ENCODE data around the gene HDAC4. TPM values are rescaled to one million over a fixed set of nuclear protein-coding genes. Genes with fewer than 3 reads are reported as not detected.

Gene HDAC4
- total and polyA plus RNA-seq, 9 of the 15 experiments (the other 6 are each of a cell fraction or from before 2014, with no cell fraction given), result 0.11 to 20.2 (median 4.0) TPM

DNA sequence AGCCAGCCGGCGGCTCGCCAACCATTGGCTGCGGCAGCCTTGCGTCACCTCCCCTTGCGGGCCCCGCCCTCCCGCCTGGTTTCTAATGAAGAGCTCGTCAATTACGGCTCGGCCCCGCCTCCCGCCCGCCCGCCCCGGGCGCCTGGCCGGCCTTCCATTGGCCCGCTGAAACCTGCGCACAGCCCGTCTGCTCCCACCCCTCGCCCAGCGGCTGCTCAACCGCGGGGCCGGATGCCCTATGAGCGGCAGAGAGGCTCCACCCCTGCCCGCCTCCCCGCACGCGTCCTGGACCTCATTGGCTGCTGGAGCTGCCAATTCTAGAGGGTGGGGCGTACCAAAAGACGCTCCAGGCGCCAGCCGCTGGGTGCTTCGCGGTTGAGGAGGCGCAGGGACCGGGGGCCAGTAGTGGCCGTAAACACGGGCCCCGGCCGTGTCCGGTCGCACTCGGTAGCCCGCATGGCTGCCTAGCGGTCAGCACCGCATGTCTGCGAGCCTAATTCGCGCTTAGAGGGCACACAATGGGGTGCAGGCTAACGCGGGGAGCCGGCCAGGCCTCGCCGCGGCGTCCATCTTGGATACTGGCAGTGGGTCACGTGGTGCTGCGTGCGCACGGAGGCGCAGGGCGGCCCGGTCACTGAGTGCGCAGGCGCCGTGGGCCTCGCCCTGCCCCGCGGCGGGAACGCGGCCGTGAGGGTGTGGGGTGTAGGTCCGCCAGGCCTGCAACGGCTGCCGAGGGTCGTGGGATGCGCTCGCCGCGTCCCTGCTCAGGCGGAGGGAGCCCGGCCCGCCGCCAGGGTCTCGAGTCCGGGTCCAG is 454 bp upstream of the HDAC4 start (continued):
- TF ChIP-seq, protein P1, sequence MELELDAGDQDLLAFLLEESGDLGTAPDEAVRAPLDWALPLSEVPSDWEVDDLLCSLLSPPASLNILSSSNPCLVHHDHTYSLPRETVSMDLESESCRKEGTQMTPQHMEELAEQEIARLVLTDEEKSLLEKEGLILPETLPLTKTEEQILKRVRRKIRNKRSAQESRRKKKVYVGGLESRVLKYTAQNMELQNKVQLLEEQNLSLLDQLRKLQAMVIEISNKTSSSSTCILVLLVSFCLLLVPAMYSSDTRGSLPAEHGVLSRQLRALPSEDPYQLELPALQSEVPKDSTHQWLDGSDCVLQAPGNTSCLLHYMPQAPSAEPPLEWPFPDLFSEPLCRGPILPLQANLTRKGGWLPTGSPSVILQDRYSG (tag; conservative IDR thresholded peaks at IDR 0.05; ENCODE audit: low read depth), result no peak
- no peak for TF ChIP-seq ZNF436 (CRISPR knock-in tag; IDR thresholded peaks at IDR 0.05)
- no peak for TF ChIP-seq SNIP1 (IDR thresholded peaks at IDR 0.05; ENCODE audit: low read depth)
- TF ChIP-seq, protein P2, sequence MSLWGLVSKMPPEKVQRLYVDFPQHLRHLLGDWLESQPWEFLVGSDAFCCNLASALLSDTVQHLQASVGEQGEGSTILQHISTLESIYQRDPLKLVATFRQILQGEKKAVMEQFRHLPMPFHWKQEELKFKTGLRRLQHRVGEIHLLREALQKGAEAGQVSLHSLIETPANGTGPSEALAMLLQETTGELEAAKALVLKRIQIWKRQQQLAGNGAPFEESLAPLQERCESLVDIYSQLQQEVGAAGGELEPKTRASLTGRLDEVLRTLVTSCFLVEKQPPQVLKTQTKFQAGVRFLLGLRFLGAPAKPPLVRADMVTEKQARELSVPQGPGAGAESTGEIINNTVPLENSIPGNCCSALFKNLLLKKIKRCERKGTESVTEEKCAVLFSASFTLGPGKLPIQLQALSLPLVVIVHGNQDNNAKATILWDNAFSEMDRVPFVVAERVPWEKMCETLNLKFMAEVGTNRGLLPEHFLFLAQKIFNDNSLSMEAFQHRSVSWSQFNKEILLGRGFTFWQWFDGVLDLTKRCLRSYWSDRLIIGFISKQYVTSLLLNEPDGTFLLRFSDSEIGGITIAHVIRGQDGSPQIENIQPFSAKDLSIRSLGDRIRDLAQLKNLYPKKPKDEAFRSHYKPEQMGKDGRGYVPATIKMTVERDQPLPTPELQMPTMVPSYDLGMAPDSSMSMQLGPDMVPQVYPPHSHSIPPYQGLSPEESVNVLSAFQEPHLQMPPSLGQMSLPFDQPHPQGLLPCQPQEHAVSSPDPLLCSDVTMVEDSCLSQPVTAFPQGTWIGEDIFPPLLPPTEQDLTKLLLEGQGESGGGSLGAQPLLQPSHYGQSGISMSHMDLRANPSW (CRISPR knock-in tag; IDR thresholded peaks at IDR 0.05), result no peak
- TF ChIP-seq ETV6 (IDR thresholded peaks at IDR 0.05; ENCODE audit: borderline replicate concordance in 1 of 2, low read depth in 2 of 2, low read length in 1 of 2), result no peak; a peak in 1 of 4 replicates
- no peak for TF ChIP-seq ETV6 (CRISPR knock-in tag; IDR thresholded peaks at IDR 0.05; ENCODE audit: borderline replicate concordance)
- TF ChIP-seq, protein P3, sequence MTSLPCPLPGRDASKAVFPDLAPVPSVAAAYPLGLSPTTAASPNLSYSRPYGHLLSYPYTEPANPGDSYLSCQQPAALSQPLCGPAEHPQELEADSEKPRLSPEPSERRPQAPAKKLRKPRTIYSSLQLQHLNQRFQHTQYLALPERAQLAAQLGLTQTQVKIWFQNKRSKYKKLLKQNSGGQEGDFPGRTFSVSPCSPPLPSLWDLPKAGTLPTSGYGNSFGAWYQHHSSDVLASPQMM (CRISPR knock-in tag; IDR thresholded peaks at IDR 0.05), result no peak
- TF ChIP-seq, protein P4, sequence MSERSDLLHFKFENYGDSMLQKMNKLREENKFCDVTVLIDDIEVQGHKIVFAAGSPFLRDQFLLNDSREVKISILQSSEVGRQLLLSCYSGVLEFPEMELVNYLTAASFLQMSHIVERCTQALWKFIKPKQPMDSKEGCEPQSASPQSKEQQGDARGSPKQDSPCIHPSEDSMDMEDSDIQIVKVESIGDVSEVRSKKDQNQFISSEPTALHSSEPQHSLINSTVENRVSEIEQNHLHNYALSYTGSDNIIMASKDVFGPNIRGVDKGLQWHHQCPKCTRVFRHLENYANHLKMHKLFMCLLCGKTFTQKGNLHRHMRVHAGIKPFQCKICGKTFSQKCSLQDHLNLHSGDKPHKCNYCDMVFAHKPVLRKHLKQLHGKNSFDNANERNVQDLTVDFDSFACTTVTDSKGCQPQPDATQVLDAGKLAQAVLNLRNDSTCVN (CRISPR knock-in tag; IDR thresholded peaks at IDR 0.05), result no peak
- no peak for TF ChIP-seq ILF3 (IDR thresholded peaks at IDR 0.05; ENCODE audit: borderline replicate concordance)
- no peak for TF ChIP-seq GTF2E2 (tag; IDR thresholded peaks at IDR 0.05)
- TF ChIP-seq, protein P5, sequence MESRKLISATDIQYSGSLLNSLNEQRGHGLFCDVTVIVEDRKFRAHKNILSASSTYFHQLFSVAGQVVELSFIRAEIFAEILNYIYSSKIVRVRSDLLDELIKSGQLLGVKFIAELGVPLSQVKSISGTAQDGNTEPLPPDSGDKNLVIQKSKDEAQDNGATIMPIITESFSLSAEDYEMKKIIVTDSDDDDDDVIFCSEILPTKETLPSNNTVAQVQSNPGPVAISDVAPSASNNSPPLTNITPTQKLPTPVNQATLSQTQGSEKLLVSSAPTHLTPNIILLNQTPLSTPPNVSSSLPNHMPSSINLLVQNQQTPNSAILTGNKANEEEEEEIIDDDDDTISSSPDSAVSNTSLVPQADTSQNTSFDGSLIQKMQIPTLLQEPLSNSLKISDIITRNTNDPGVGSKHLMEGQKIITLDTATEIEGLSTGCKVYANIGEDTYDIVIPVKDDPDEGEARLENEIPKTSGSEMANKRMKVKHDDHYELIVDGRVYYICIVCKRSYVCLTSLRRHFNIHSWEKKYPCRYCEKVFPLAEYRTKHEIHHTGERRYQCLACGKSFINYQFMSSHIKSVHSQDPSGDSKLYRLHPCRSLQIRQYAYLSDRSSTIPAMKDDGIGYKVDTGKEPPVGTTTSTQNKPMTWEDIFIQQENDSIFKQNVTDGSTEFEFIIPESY (CRISPR knock-in tag; IDR thresholded peaks at IDR 0.05), result no peak
- TF ChIP-seq TAL1 (IDR thresholded peaks at IDR 0.05), result no peak
- TF ChIP-seq, protein P6, sequence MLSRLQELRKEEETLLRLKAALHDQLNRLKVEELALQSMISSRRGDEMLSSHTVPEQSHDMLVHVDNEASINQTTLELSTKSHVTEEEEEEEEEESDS (CRISPR knock-in tag; IDR thresholded peaks at IDR 0.05), result no peak
- TF ChIP-seq, protein P7, sequence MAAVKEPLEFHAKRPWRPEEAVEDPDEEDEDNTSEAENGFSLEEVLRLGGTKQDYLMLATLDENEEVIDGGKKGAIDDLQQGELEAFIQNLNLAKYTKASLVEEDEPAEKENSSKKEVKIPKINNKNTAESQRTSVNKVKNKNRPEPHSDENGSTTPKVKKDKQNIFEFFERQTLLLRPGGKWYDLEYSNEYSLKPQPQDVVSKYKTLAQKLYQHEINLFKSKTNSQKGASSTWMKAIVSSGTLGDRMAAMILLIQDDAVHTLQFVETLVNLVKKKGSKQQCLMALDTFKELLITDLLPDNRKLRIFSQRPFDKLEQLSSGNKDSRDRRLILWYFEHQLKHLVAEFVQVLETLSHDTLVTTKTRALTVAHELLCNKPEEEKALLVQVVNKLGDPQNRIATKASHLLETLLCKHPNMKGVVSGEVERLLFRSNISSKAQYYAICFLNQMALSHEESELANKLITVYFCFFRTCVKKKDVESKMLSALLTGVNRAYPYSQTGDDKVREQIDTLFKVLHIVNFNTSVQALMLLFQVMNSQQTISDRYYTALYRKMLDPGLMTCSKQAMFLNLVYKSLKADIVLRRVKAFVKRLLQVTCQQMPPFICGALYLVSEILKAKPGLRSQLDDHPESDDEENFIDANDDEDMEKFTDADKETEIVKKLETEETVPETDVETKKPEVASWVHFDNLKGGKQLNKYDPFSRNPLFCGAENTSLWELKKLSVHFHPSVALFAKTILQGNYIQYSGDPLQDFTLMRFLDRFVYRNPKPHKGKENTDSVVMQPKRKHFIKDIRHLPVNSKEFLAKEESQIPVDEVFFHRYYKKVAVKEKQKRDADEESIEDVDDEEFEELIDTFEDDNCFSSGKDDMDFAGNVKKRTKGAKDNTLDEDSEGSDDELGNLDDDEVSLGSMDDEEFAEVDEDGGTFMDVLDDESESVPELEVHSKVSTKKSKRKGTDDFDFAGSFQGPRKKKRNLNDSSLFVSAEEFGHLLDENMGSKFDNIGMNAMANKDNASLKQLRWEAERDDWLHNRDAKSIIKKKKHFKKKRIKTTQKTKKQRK (IDR thresholded peaks at IDR 0.05; ENCODE audit: borderline replicate concordance, low read depth, low read length), result 0 out of 2 replicates have a peak, but pooled peaks have one; percentile 53
- no peak for TF ChIP-seq NFATC3 (IDR thresholded peaks at IDR 0.05)
